Ishikawa (cell line): ENCODE measurements around the gene EPHB1.

Source experiments
- CEBPB ChIP-seq: IDR thresholded peaks from 2 replicates; pipeline ENCODE4 v1.6.1; 2012
- CREB1 ChIP-seq: IDR thresholded peaks from 2 replicates; pipeline ENCODE4 v1.6.1; 2012; ENCODE audit warnings: low read depth
- EP300 ChIP-seq: IDR thresholded peaks from 2 replicates; pipeline ENCODE4 v1.6.1; 2012; ENCODE audit warnings: borderline replicate concordance
- FOXM1 ChIP-seq: IDR thresholded peaks from 2 replicates; pipeline ENCODE4 v1.6.1; 2012; ENCODE audit warnings: low read depth, borderline replicate concordance
- RAD21 ChIP-seq: IDR thresholded peaks from 2 replicates; pipeline ENCODE4 v1.6.1; 2012; ENCODE audit warnings: low read depth
- REST ChIP-seq: IDR thresholded peaks from 2 replicates; pipeline ENCODE4 v1.6.1; 2012; ENCODE audit warnings: low read depth, mild to moderate bottlenecking
- TAF1 ChIP-seq: IDR thresholded peaks from 2 replicates; pipeline ENCODE4 v1.6.1; 2012; ENCODE audit warnings: low read depth, mild to moderate bottlenecking
- TCF12 ChIP-seq: IDR thresholded peaks from 2 replicates; pipeline ENCODE4 v1.6.1; 2012; ENCODE audit warnings: low read depth
- USF1 ChIP-seq: IDR thresholded peaks from 2 replicates; pipeline ENCODE4 v1.6.1; 2012
- YY1 ChIP-seq: IDR thresholded peaks from 2 replicates; pipeline ENCODE4 v1.6.1; 2012; ENCODE audit warnings: low read depth

GRCh38 chr3:135292162-135292561, 497.1 kb downstream of the EPHB1 start:
- no peak for TF ChIP-seq TCF12
- no peak for TF ChIP-seq CREB1
- no peak for TF ChIP-seq EP300
- TF ChIP-seq CEBPB, result no peak
- no peak for TF ChIP-seq YY1
- TF ChIP-seq TAF1, result no peak
- no peak for TF ChIP-seq REST
- no peak for TF ChIP-seq FOXM1
- no peak for TF ChIP-seq RAD21
- TF ChIP-seq USF1, result no peak
